HL-60/S4 treated with phorbol 12-myristate 13-acetate at 8.2 ng/mL for 4 days and 3 days (cell line): ENCODE data around the gene PLCG2.

Experiments used
- in situ Hi-C: fragments of 300-500 bp; cut with MboI; formaldehyde crosslinking; loops from 2 replicates; pipeline ENCODE4 v1.15.0; 2022; ENCODE audit warnings: low sequenced_read_pairs

Gene PLCG2

DNA sequence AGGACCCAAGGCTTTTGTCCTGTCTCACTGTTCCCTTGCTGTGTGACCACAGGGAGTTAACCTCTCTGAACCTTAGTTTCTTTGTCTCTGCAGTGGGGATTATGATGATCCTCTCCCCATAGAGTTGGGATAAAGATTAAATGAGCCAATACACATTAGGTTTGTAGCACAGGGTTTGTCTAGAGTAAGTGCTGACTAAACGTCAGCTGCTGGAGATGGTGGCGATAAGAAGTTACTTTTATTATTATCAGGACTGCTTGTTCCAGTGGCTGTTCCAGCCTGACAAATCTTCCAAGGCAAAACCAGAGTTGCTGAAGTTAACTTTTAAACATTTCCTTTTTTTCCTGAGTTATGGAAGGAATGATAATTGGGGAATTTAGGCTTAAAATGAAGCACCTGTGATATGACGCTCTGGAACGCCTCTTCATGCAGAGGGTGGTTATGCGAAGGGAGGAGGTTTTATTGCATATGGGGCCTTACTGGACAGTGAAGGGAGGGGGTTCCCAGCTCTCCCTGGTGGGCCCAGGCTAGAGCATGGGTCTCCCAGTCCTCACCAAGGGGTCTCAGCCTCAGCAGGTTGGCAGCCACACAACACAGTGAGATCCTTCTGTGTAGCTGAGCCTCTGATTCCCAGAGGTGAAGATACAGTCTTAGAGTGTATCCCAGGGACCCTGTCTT lies 35.8 kb downstream of the PLCG2 start:
- in situ Hi-C loops = no loop called here

GRCh38 chr16:81815429-81815766 lies 36.3 kb downstream of the PLCG2 start:
- in situ Hi-C loops = no loop called here

- in situ Hi-C loops = no loop called here
Observed at GRCh38 chr16:81816351-81816750, 37.3 kb downstream of the PLCG2 start.

DNA sequence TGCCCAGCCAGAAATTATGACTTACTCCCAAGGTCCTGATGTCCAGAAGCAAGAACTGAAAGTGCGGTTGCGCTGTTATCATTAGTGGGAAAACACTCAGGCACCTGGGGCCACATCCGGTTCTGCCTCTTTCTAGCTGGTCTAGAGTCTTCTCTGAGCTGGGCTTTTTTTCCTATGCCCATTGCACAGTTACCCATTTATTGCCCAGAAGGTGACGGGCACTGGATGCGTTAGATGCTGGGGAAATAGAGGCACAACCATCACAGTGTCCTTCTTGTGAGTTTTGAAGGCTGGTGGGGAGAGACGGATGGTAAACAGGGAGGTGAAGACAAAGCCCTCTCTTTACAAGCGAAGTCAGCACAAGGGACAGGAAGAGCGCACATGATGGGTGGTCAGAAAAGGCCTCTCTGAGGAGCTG lies 37.7 kb downstream of the PLCG2 start:
- in situ Hi-C loops = no loop called here

DNA sequence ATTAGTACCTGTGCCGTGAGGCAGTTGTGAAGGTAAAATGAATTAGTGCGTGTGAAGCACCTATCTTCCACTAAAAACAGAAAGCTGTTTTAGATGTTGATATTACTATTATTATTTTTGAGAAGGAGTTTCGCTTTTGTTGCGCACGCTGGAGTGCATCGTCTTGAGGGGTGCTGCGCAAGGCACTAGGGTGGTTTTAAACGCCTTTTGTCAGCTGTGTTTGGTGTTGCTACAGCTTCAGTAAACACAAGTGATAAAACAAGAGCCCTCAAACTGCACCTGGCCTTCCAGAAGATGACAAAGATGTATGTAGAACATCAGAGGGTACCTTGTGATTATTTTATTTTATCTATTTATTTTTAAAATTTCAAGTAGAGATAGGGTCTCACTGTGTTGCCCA lies 38.2 kb downstream of the PLCG2 start:
- in situ Hi-C loops = no loop called here

- in situ Hi-C loops = no loop called here
Observed at GRCh38 chr16:81817789-81818567, 38.9 kb downstream of the PLCG2 start.

GRCh38 chr16:81818568-81818896 lies 39.4 kb downstream of the PLCG2 start:
- in situ Hi-C loops = no loop called here

- in situ Hi-C loops = no loop called here
Observed at GRCh38 chr16:81818905-81819304, 39.8 kb downstream of the PLCG2 start.

- in situ Hi-C loops = no loop called here
Observed at GRCh38 chr16:81821436-81822128, 42.5 kb downstream of the PLCG2 start.

- in situ Hi-C loops = no loop called here
Observed at GRCh38 chr16:81823111-81823510, 44.0 kb downstream of the PLCG2 start.

DNA sequence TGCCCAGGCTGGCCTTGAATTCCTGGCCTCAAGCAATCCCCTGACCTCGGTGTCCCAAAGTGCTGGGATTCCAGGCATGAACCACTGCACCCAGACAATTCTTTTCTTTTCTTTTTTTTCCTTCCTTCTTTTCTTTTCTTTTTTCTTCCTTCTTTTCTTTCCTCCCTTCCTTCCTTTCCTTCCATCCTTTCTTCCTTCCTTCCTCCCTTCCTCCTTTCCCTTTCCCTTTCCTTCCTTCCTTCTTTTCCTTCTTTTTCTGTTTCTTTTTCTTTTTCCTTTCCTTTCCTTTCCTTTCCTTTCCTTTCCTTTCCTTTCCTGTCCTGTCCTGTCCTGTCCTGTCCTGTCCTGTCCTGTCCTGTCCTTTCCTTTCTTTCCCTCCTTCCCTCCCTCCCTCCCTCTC lies 44.6 kb downstream of the PLCG2 start:
- in situ Hi-C loops = no loop called here

DNA sequence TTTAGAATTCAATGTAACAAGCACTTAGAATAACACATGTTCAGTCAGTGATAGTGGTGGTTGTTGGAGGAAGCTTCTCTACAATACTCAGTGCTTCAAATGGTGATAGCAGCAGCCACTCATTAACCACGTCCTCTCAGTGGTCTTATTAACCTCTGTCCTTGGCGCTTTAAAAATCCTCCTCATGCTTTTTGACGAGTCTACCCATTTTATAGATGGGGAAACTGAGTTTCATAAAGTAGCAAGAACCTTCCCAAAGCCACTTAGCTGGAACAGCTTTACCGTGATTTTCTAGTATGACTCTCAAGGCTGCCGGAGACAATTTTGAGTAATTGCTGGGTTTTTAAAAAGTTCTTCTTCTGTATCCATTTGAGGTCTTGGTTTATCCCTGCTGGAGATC lies 47.4 kb downstream of the PLCG2 start:
- in situ Hi-C loops = no loop called here

DNA sequence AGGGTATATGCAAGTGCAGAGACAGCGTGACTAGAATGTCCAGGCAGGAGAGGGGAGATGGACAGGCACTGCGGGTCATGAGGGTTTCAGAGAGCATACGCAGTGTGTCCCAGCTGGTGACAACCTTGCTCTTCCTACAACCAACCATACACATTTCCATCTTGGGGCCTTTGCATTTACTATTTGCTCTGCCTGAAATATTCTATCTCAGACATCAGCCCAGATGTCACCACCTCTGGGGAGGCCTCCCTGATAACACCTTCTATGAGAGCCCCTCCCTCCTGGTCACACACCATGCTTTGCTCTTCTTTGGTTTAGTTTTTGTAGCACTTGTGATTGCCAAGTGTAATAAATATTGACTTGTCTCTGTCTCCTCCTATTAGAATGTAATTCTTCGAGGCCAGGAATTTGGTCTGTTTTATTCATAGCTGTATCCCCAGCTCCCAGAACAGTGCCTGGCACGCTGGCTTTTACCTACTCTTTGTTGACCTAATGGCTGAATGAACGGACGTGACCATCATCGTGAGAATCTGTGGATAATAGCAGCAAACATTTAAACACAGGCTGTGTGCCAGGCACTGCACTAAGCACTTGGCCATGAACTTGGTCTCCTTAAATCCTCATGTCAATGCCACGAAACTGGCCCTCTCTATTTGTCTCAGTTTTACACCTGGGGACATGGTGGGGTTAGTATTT lies 51.9 kb downstream of the PLCG2 start:
- in situ Hi-C loops = no loop called here

- in situ Hi-C loops = no loop called here
Observed at GRCh38 chr16:81831722-81832126, 52.6 kb downstream of the PLCG2 start.

DNA sequence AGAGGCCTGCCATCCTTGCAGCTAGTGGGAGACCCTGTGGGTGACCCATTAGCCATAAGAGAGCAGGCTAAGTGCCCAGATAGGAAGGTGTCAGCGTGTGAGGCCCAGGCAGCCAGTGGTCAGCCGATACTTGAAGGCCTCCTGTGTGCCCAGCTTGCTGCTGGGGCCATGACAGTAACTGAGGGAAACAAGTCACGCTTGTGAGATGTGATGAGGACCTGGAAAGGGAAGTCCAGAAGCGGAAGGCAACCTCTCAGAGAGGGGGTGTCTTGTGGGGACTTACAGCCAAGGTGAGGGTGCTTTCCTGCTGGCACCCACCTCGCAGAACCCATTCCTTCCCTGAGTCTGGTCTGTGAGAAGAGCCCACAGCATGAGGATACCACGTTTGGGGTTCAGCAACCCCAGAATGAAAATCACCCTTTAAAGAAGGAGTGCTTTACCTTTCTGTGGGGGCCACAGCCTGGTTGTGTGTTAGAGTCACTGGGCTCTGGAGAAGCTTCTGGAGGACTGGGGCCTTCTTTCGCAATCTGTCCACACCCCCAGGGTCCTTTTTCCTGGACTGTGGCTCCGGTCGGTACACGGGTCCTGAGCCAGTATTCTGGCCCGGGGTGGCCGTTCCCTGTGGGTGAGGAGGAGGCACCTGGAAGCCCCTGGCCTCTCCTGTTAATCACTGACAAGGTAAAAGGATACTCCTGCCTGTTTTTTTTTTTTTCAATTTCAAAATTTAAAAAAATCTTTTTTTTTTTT lies 53.9 kb downstream of the PLCG2 start:
- in situ Hi-C loops = no loop called here

GRCh38 chr16:81833751-81834150 lies 54.7 kb downstream of the PLCG2 start:
- in situ Hi-C loops = no loop called here

- in situ Hi-C loops = no loop called here
Observed at GRCh38 chr16:81834868-81835267, 55.8 kb downstream of the PLCG2 start.

- in situ Hi-C loops = no loop called here
Observed at GRCh38 chr16:81836279-81837054, 57.4 kb downstream of the PLCG2 start.

GRCh38 chr16:81837312-81837751 lies 58.2 kb downstream of the PLCG2 start:
- in situ Hi-C loops = no loop called here

DNA sequence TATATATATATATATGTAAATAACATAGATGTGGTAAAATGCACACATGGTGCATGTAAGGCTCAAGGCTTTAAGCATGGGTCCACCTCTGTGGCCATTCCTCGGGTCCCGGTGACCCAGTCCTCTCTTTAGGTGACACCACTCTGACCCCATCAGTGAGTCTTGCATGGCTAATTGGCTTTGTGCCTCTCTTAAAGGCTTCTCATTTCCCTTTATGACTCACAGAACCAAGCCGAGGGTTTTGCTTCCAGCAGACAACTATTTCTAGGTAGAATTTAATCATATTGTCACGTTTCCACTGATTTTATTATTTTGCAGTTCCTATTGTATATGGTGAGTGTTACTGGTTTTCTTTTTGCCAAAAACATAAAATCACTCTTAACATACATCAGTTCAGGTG lies 59.7 kb downstream of the PLCG2 start:
- in situ Hi-C loops = no loop called here
